OCI-LY3 (cell line): ENCODE data around the gene ERP29.

Experiments used
- H2AFZ ChIP-seq: fragments of 200-600, 300-600 bp; shearing (Covaris generic); 2 replicates; pipeline ENCODE4 v1.6.0; 2014; ENCODE audit warnings: antibody characterized with exemption, low read depth, low read length
- H3K27ac ChIP-seq: fragments of 200-600, 300-600 bp; sonication (generic); 2 replicates; pipeline ENCODE4 v1.5.1; 2014; ENCODE audit warnings: mild to moderate bottlenecking, low read length, moderate library complexity, mixed read lengths
- H3K27me3 ChIP-seq: fragments of 200-600, 300-600 bp; sonication (generic); 2 replicates; pipeline ENCODE4 v1.6.1; 2014; ENCODE audit warnings: low read depth, low read length, mixed read lengths
- H3K36me3 ChIP-seq: fragments of 200-600, 300-600 bp; sonication (generic); replicated peaks from 2 replicates; pipeline ENCODE3; 2014; ENCODE audit warnings: low read depth, low read length, mixed read lengths
- H3K4me1 ChIP-seq: fragments of 300-600, 200-600 bp; sonication (generic); 2 replicates; pipeline ENCODE4 v1.6.1; 2014; ENCODE audit warnings: low read length, mixed read lengths
- H3K4me2 ChIP-seq: fragments of 200-600, 300-600 bp; sonication (generic); 2 replicates; pipeline ENCODE4 v1.6.1; 2014; ENCODE audit warnings: low read length, mixed read lengths
- H3K4me3 ChIP-seq: fragments of 300-600, 200-600 bp; sonication (generic); 2 replicates; pipeline ENCODE4 v1.5.1; 2014; ENCODE audit warnings: antibody characterized with exemption, mild to moderate bottlenecking, low read length, moderate library complexity
- H3K79me2 ChIP-seq: fragments of 300-600, 200-600 bp; shearing (Covaris generic); 2 replicates; pipeline ENCODE4 v1.6.1; 2014; ENCODE audit warnings: mild to moderate bottlenecking, low read length, mixed read lengths
- H3K9ac ChIP-seq: fragments of 300-600, 200-600 bp; shearing (Covaris generic); 2 replicates; pipeline ENCODE4 v1.6.0; 2014; ENCODE audit warnings: mild to moderate bottlenecking, low read length, moderate library complexity
- H3K9me3 ChIP-seq: fragments of 200-600, 300-600 bp; shearing (Covaris generic); 2 replicates; pipeline ENCODE4 v1.6.1; 2014; ENCODE audit warnings: low read length, mixed read lengths; ENCODE audit not compliant: insufficient read depth
- H4K20me1 ChIP-seq: fragments of 200-600, 300-600 bp; sonication (generic); 2 replicates; pipeline ENCODE4 v1.6.1; 2016; ENCODE audit warnings: low read length, mixed read lengths; ENCODE audit not compliant: insufficient read depth
- CTCF ChIP-seq: fragments of 200-600, 300-600 bp; sonication (generic); IDR thresholded peaks from 2 replicates; pipeline ENCODE4 v1.5.1; 2014; ENCODE audit warnings: antibody characterized with exemption, low read length, low read depth
- EZH2phosphoT487 ChIP-seq: fragments of 200-600 bp; shearing (Covaris generic); IDR thresholded peaks from 2 replicates; pipeline ENCODE4 v1.6.1; 2018; ENCODE audit warnings: antibody characterized with exemption, mixed run types, low read depth

ERP29 gene

GRCh38 chr12:112046003-112046402 lies 32.8 kb downstream of the ERP29 start:
- Histone ChIP-seq H3K27me3 (no peaks in the 10 kb centered on the region), H3K4me1 (peaks cover 5% of the 10 kb centered on the region; the same call in 1 of the 2 replicates), H3K4me2 (no peak overlapping the region), H4K20me1 (peaks cover 7% of the 10 kb centered on the region; the same call in 1 of the 2 replicates), H3K9ac (no peak overlapping the region), H3K4me3 (no peak overlapping the region), H3K36me3 (peaks cover 65% of the 10 kb centered on the region), H3K79me2 (peaks cover 19% of the 10 kb centered on the region; the same call in 1 of the 2 replicates), H3K9me3 (no peaks in the 10 kb centered on the region), H3K27ac (no peak overlapping the region), H2AFZ (no peak overlapping the region)
- no peak for TF ChIP-seq CTCF
- no peak for TF ChIP-seq EZH2phosphoT487

- H4K20me1 ChIP-seq = peaks cover 9% of the 10 kb centered on the region
- H2AFZ ChIP-seq = no peak overlapping the region
- TF ChIP-seq EZH2phosphoT487 (no peak), CTCF (no peak)
- no peak overlapping the region for H3K4me2 ChIP-seq
- no peak overlapping the region for H3K27ac ChIP-seq
- no peak overlapping the region for H3K9ac ChIP-seq
- H3K4me1 ChIP-seq = peaks cover 5% of the 10 kb centered on the region; the same call in 1 of the 2 replicates
- peaks cover 48% of the 10 kb centered on the region for H3K79me2 ChIP-seq
- no peak overlapping the region for H3K4me3 ChIP-seq
- H3K27me3 ChIP-seq = no peaks in the 10 kb centered on the region
- H3K9me3 ChIP-seq = no peaks in the 10 kb centered on the region
- peaks cover 75% of the 10 kb centered on the region for H3K36me3 ChIP-seq
These were observed 36.1 kb downstream of the ERP29 start for GRCh38 chr12:112049351-112049750.

GRCh38 chr12:112061137-112061536 lies 47.9 kb downstream of the ERP29 start:
- Histone ChIP-seq H3K27ac (no peak overlapping the region), H3K27me3 (no peaks in the 10 kb centered on the region), H3K36me3 (peaks cover 46% of the 10 kb centered on the region), H2AFZ (no peak overlapping the region), H3K4me1 (no peaks in the 10 kb centered on the region), H3K9ac (no peak overlapping the region), H3K4me2 (no peak overlapping the region), H3K4me3 (no peak overlapping the region), H3K79me2 (peaks cover 9% of the 10 kb centered on the region; the same call in 1 of the 2 replicates), H4K20me1 (no peaks in the 10 kb centered on the region), H3K9me3 (no peaks in the 10 kb centered on the region)
- TF ChIP-seq EZH2phosphoT487 = no peak
- no peak for TF ChIP-seq CTCF

DNA sequence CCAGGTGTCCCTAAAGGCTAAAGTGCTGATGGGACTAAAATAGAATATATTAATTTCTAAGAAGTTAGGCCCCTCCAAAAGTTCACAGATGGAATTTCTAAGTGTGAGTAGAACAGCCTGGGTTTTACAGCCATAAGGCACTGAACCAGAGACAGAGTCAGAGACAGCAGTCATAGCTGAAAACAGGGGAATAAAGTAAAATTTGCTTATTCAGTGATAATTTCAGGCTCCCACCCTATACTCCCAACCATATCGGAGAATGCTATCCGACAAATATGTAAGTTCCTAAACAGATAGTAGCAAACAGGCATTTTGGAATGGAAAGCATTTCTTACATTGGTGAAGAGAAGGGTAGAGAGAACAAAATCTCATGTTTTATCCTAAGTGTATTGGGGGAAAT lies 50.0 kb downstream of the ERP29 start:
- TF ChIP-seq EZH2phosphoT487 (no peak), CTCF (no peak)
- Histone ChIP-seq H3K4me3 (no peak overlapping the region), H3K9me3 (no peaks in the 10 kb centered on the region), H2AFZ (no peak overlapping the region), H3K27ac (no peak overlapping the region), H3K4me1 (no peaks in the 10 kb centered on the region), H4K20me1 (no peaks in the 10 kb centered on the region), H3K4me2 (no peak overlapping the region), H3K36me3 (peaks cover 54% of the 10 kb centered on the region), H3K9ac (no peak overlapping the region), H3K27me3 (no peaks in the 10 kb centered on the region), H3K79me2 (peaks cover 17% of the 10 kb centered on the region)
